Right lobe of liver (tissue), 6 donors: ENCODE results near the gene UBE2O. TPM values are rescaled to one million over a fixed set of nuclear protein-coding genes. Genes with fewer than 3 reads are reported as not detected.

Experiments used
- ATAC-seq, 4 donors: fragments of 200-7000 bp; cut with Tn5 transposase; one replicate each; pipeline ENCODE4 v1.9.1; 2020; ENCODE audit warnings: mild to moderate bottlenecking in 4 of 4, moderate library complexity in 4 of 4
- DNase-seq, 3 donors: peaks; one replicate each; pipeline ENCODE4 v3.0.0-alpha.2; 2020
- H3K27ac ChIP-seq, 3 donors: fragments of 200-600 bp; one replicate each; pipeline ENCODE4 v1.8.0; 2022
- H3K27me3 ChIP-seq, 2 donors: fragments of 200-600 bp; one replicate each; pipeline ENCODE4 v1.8.0; 2022
- H3K36me3 ChIP-seq, 4 donors: fragments of 200-600 bp; sonication (generic) in 1 of 4; one replicate each; pipeline versions ENCODE4 v1.5.1 to v1.8.0; 2017 to 2022; ENCODE audit warnings: control low read depth in 1 of 4
- H3K4me1 ChIP-seq, 4 donors: fragments of 200-600 bp; sonication (generic) in 1 of 4; one replicate each; pipeline versions ENCODE4 v1.5.1 to v1.8.0; 2017 to 2022; ENCODE audit warnings: control low read depth in 1 of 4
- H3K4me3 ChIP-seq, 3 donors: fragments of 200-600 bp; one replicate each; pipeline ENCODE4 v1.8.0; 2022
- H3K9me3 ChIP-seq, 4 donors: fragments of 200-600 bp; sonication (generic) in 1 of 4; one replicate each; pipeline versions ENCODE4 v1.5.1 to v1.8.0; 2017 to 2022; ENCODE audit warnings: control low read depth in 1 of 4
- CTCF ChIP-seq, 4 donors: fragments of 200-600 bp in 3 of 4; fragments of 450-650 bp in 1 of 4; IDR thresholded peaks; one replicate each; pipeline versions ENCODE4 v1.5.1 to v1.8.0; 2016 to 2022; ENCODE audit warnings: antibody characterized with exemption in 4 of 4, mild to moderate bottlenecking in 2 of 4
- POLR2A ChIP-seq: fragments of 450-650 bp; IDR thresholded peaks from one replicate; pipeline ENCODE4 v1.6.1; 2017; ENCODE audit warnings: antibody characterized with exemption, mild to moderate bottlenecking
- WGBS: methylation state at CpG from one replicate; pipeline ENCODE4 v1.1.6; 2018; ENCODE audit warnings: low coverage, low lambda C conversion rate; ENCODE audit not compliant: insufficient coverage; ENCODE audit errors: missing lambda C conversion rate; 5-methylcytosine and 5-hydroxymethylcytosine counted together
- intact Hi-C, 2 donors: fragments of 100-400 bp; cut with DNase I; formaldehyde crosslinking; loops; one replicate each; pipeline versions ENCODE4 v1.11.2 to v1.14.1; 2022
- total RNA-seq, 6 experiments: library from RNA; depleted of rRNA in 2 of 6; stranded (reverse); fragments of >200 nt in 2 of 6; fragmentation: NEBNext Ultra II Directional in 3 of 6; extraction: Animal tissue kit (Norgen Biotek cat#: 25700) in 3 of 6; gene quantifications; one replicate each; pipeline versions ENCODE4 v1.1.0 to v1.2.4, GENCODE V29; 2016 to 2023
- donor health status: DM: no; HTN: yes; CAD: no.
- donor health status: DM: no; HTN: no; CAD: no.
- donor health status: DM: no; HTN: no; CAD: no.
- donor health status: DM: no; HTN: yes; CAD: no.
- donor health status: DM: no; HTN: yes; CAD: no.

Gene UBE2O
- total RNA-seq, 6 experiments from 2014 or later, result 10.0 to 12.9 (median 12.0) TPM

DNA sequence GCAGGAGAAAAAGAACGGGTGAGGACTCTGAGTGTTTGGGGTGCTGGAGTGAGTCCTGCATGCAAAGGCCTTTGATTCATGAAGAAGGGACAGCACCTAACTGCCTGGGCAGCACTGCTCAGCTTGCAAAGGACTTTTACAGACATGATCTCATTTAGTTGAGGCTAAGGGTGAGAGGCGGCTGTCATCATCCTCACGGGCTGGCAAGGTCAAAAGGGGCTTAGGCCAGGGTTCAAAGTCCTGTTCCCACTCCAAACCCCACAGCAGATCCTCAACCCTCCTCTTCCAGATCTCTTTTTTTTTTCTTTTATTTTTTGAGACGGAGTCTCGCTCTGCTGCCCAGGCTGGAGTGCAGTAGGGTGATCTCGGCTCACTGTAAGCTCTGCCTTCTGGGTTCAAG is 43.5 kb upstream of the UBE2O start:
- Histone ChIP-seq H3K9me3 (no peaks in the 10 kb centered on the region), H3K27ac (no peak overlapping the region), H3K36me3 (no peaks in the 10 kb centered on the region), H3K4me1 (peaks cover 0 to 29% (median 3%) of the 10 kb centered on the region in 4 donors), H3K27me3 (no peaks in the 10 kb centered on the region), H3K4me3 (no peak overlapping the region)
- TF ChIP-seq CTCF (IDR thresholded peaks at IDR 0.05) (no peak), POLR2A (no peak)
- no peak for ATAC-seq
- no peak for DNase-seq
- intact Hi-C loops, result no loop called here
- 62% methylated on average over 2 of the region's 6 CpGs for WGBS

DNA sequence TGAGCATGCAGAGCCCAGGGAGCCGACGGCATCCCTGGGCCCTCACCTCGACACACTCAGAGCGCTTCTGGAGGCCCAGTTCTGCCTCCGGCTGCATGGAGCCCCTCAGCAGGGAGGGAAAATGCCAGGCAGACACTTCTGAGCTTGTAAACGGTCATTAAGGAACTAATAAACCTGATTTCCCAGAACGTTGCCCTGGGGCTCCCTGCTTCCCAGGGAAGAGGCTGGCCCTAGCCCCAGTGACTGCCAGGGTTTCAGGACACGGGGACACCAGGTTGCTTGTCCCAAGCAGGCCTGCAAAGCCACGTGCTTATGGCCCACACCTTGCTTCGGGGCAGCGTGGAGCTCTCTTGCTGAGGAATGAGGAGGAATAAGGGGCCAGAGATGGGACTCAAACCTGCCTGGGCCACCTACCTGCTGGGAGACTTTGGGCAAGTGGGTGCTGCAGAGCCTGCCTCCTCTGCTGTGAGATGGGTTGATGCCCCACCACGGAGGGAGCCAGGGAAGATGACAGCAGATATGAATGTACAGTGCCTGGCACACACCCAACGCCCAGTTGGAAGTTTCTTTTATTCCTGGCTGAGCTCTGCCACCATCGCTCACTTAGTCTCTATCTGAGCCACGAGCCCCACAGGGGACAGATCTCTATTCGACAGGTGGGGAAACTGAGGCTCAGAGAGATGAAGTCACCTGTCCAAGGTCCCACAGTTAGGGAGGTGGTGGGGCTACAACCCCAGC is 42.9 kb upstream of the UBE2O start:
- ATAC-seq (no peak), DNase-seq (no peak)
- no peaks in the 10 kb centered on the region for H3K27me3 ChIP-seq
- H3K4me1 ChIP-seq, result peaks cover 0 to 29% (median 3%) of the 10 kb centered on the region in 4 donors
- intact Hi-C loops, result no loop called here
- H3K4me3 ChIP-seq, result no peak overlapping the region
- TF ChIP-seq POLR2A, result no peak
- no peaks in the 10 kb centered on the region for H3K9me3 ChIP-seq
- 82% methylated on average over 4 of the region's 16 CpGs for WGBS
- H3K27ac ChIP-seq, result no peak overlapping the region
- no peaks in the 10 kb centered on the region for H3K36me3 ChIP-seq

- DNase-seq (no peak), ATAC-seq (no peak)
- Histone ChIP-seq H3K4me1 (peaks cover 0 to 11% (median 2%) of the 10 kb centered on the region in 4 donors), H3K36me3 (no peaks in the 10 kb centered on the region), H3K9me3 (no peaks in the 10 kb centered on the region), H3K4me3 (peak overlapping the region in 1 of 3 donors; percentile 9), H3K27me3 (no peaks in the 10 kb centered on the region), H3K27ac (peak overlapping the region; percentile 25 to 87 (median 60))
- intact Hi-C loops, result no loop called here
- TF ChIP-seq POLR2A (no peak), CTCF (IDR thresholded peaks at IDR 0.05) (no peak)
- WGBS, result 57% methylated on average over 9 of the region's 21 CpGs
These were observed 40.7 kb upstream of the UBE2O start for GRCh38 chr17:76493505-76494167.

DNA sequence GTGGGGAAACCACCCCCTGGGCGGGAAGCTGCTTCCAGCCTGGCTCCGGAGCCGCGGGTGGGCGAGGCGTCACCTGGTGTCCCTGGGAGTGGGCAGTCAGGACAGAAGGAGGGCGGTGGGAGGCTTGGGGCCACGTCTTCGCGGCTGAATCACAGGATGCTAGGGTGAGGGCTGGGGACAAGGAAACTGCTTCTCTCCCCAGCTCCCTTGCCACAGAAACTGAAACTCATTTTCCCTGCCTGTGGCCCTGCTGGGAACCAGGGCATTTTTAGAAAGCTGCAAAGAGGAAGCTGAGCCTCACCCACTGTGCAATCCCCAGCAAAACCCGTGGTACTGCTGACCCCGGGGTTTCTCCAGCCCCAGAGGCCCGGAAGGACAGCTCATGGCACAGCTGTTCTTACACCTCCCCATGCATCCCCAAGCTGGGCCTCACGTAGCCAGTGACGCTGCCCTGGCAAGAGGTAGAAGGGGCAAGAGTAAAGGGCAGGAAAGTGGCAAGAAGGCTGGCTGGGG is 40.1 kb upstream of the UBE2O start:
- DNase-seq (peak in 2 of 3 donors; percentile 78 to 81), ATAC-seq (peak; percentile 50 to 62 (median 55))
- Histone ChIP-seq H3K9me3 (no peaks in the 10 kb centered on the region), H3K4me1 (peaks cover 0 to 6% (median 0%) of the 10 kb centered on the region in 4 donors), H3K36me3 (no peaks in the 10 kb centered on the region), H3K27me3 (no peaks in the 10 kb centered on the region), H3K27ac (peak overlapping the region; percentile 26 to 87 (median 60)), H3K4me3 (peak overlapping the region in 1 of 3 donors; percentile 9)
- WGBS, result 5% methylated on average over 4 of the region's 15 CpGs
- intact Hi-C loops, result no loop called here
- TF ChIP-seq CTCF (IDR thresholded peaks at IDR 0.05) (no peak), POLR2A (peak; percentile 44)
